HG02798 (cell line): ENCODE results near the gene TRPM2.

Experiments used
- ATAC-seq: cut with Tn5 transposase; IDR thresholded peaks from one replicate; pipeline ENCODE4 v1.9.1; 2021; ENCODE audit warnings: mild to moderate bottlenecking; ENCODE audit not compliant: unreplicated experiment, poor library complexity

TRPM2 gene

DNA sequence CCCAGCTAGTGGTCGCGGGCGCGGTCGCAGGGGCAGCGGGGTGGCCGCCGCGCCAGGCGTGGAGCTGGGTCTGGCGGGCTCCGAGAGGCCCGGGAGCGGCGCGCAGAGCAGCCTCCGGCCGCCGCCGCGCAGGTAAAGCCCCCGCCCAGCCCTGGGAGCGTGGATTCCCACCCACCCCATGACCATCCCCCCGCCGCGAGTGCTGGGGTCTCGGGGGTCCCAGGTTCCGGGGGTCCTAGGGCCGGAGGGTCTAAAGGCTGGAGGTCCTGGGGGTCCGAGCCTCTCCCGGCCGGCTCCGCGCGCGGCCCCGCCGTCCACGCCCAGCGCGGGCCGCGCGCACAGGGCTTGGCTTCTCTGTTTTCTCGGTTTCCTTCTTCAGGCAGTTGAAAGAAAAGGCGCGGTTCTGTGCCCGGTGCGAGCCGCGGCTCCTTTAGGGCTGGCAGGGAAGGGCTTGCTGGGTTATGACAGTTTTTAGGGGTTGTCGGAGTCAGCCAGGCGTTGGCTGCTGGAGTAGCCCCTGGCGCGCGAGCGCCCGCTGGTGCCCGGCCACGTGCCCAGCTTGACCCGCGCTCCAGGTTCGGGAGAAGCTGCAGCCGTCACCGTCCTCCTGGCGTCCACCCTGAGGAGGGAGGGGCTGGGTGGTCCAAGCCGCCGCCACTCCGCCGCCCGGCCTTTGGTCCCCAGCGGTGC is 102.2 kb downstream of the TRPM2 start:
- ATAC-seq: no peak

DNA sequence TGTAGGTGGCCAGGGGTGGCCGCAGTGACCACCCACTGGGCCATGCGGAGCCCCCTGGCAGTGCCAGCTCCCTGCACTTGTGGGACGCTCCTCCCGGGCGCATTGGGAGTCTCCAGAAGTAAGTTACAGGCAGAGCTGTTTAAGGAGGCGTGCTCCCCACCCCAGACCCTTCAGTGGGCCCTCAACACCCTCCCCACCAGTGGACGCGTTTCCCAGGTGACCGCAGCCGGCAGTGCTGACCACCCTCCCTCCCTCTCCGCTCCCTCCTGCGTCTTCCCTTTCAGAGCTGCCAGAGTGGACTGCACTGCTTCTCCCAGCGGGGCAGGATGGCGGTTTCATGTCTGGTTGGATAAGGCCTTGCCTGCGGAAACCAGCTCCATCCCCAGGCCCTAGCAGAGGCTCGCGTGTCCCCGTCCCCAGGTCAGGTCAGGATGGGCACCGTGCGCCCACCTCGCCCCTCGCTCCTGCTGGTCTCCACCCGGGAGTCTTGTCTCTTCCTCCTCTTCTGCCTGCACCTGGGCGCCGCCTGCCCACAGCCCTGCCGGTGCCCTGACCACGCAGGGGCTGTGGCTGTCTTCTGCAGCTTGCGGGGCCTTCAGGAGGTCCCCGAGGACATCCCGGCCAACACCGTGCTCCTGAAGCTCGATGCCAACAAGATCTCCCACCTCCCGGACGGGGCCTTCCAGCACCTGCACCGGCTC is 102.9 kb downstream of the TRPM2 start:
- no peak for ATAC-seq

DNA sequence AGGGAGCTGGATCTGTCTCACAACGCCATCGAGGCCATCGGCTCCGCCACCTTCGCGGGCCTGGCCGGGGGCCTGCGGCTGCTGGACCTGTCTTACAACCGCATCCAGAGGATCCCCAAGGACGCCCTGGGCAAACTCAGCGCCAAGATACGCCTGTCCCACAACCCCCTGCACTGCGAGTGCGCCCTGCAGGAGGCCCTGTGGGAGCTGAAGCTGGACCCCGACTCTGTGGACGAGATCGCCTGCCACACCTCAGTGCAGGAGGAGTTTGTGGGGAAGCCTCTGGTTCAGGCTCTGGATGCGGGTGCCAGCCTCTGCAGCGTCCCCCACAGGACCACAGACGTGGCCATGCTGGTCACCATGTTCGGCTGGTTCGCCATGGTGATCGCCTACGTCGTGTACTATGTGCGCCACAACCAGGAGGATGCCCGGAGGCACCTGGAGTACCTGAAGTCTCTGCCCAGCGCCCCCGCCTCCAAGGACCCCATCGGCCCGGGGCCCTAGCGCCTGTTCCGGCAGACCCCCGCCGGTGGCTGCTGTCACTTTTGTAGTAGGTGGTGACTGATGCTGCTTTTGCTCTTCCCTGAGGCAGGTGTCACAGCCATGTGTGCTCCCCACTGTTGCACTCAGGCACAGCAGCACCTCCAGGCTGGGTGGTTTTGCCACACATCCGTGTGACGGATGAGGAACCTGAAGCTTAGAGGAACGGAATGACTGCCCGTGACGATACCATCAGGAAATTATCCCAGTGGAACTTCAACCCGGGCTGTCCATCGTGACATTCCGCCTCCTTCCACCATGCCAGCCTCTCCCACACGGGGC is 103.7 kb downstream of the TRPM2 start:
- no peak for ATAC-seq

DNA sequence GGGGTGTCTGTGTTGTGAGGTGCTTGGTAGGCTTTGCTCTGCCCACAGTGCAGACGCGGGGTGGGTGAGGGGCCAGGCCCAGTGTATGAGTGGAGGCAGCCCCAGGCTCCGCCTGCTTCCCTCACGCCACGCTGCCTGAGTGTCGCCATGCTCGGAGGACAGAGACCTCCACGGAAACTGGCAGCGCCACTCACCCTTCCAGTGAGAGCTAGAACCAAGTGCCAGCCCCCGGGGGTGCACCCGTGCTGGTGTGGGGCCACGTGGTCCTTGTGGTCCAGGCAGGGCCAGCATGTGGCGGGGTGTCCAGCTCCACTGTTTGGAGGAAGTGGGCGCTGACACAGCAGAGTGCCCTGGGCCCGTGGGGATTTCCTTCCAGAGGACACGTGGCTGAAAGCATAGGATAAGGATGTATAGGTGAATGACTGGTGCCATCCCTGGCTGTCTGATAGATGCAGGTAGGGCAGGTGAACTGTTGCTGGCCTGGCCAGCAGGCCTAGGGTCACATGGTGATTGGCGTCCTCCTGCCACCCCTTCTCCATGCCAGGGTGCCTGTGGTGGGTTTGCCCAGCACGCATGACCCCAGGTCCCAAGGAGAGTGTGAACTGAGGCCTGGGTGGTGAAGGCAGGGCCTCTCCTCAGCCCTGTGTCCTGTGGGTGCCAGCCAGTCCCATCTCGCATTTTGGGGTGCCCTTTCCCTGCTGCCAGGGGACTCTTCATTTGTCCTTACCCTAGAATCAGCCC is 105.7 kb downstream of the TRPM2 start:
- no peak for ATAC-seq

GRCh38 chr21:44459712-44460440 is 106.5 kb downstream of the TRPM2 start:
- ATAC-seq: no peak

GRCh38 chr21:44460441-44460755 is 107.0 kb downstream of the TRPM2 start:
- no peak for ATAC-seq

DNA sequence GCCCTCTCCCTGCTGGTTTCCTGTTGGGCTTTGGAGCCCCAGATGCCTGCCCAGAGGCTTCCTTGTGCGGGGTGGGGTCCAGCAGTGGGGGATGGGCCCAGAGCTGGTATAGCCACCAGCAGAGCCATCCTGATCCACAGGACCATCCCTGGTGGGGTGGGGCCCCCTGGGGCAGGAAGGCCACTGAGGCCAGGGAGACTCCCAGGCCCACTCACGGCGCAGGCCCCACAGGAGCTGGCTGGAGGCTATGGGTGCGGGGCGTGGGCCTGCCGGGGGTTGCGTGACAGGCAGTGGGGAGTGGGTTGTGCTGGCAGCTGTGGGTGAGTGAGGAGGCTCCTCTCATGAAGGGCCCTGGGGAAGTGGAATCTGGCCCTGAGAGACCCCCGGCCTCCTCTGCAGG is 107.6 kb downstream of the TRPM2 start:
- no peak for ATAC-seq

GRCh38 chr21:44461464-44462001 is 108.1 kb downstream of the TRPM2 start:
- no peak for ATAC-seq

DNA sequence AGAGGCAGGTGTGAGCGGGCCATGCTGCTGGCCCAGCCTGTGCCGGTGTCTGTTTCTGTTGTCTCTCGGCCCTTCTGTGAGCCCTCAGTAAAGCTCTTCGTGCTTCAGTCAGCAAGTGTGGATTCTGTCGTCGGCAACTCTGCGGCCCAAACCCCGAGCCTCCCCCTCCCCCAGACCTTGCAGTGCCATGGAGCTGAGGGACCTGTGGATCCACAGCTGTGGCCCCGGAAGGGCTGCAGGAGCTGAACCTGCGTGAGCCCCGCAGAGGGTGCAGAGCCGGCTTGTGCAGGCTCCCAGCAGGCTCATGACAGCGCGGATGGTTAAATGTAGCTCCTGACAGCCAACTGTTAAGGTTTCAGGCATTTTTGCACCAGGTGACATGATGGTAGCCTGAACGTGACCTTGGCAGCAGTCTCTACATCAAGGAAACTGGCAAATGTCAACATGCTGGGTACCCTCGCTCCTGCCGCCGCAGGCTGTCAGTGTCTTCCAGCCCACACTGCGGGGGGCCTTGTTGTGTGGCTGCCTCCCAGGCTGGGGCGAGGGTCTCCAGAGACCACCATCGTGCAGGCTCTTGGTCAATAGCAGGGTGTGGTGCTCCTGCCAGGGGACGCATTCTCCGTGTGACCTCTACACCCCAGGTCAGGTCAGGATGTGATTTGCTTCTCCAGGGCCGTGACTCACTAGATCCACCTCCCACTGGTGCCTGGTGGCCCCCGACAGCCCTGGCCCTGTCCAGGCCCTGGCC is 108.8 kb downstream of the TRPM2 start:
- no peak for ATAC-seq

DNA sequence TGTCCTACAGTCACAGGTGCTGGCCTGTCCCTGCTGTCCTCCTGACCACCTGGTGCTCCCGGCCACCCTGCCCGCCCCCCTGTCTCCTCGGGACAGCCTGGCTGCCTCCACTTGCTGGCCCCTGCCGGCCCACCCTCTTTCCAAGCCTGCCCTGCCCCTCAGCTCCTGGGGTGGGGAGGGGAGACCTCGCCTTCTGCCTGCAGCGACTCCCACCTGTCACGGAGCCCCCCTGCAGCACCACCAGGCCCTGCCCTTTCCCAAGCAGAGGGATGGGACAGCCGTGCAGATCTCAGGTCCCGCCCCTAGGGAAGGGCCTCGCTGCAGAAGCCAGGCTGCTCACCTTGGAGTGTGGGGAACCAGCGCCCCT is 109.4 kb downstream of the TRPM2 start:
- no peak for ATAC-seq

DNA sequence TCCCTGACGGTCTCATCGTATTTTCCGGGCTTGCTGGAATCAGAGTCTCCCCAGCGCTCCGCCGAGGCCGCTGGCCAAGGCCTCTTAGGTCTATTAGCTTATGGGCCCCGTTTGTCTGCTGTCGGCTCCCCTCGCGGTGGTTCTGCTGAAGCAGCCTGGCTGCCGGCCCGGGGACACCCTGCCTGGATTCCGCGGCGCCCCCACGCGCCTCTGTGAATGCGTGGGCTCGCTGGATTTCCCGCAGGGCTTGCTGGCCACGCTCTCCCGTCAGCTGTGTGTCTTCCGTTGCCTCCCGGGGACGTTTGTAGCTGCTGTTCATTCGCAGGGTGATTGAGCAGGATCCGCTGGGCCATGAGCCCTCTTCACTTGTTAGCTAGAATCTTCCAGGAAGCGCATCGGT is 110.3 kb downstream of the TRPM2 start:
- ATAC-seq: no peak

DNA sequence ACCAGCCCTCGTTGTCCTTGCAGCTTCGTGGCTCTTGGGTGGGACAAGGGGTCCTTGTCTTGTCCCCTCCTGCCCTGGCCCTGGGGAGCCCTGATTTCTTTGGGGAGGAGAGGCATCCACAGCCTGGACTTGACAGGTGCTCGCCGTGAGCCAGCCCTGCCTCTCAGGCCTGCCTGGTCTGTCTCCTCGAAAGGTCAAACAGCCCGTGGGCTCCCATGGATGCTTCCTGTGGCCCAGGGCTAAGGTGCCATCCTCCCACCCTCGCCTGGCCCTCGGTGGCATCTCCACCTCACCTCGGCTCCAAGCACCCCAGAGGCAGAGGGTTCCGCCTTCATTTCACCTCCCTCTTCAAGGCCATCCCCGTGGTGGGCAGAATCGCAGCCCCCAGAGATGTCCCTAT is 110.9 kb downstream of the TRPM2 start:
- ATAC-seq: no peak

DNA sequence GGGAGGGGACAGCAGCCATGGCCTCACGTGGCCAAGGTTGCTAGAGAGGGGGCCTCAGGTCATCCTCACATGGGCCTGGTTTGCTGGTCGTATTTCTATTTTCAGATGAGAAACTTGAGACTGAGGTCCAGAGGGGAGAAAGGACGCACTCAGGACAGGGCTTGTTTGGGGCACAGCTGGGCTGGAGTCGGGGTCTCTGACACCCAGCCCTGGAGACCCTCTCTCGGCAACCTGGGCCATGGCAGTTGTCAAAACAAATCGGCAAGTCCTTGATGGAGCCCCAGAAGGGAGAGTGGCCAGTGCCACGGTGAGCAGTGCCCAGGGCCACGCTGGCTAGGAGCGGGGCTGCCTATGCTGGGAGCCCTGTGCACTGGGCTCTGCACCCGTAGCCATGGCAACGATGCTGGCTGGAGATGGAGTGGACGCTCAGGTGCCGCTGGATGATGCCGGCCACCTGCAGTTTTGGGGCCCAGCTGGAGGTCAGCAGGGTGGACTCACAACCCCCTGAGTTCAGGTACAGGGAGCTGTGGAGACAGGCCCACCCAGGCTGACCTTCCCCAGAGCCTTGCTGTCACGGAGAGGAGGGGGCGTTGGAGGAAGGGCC is 113.0 kb downstream of the TRPM2 start:
- ATAC-seq: no peak

GRCh38 chr21:44466996-44467858 is 113.8 kb downstream of the TRPM2 start:
- ATAC-seq: no peak

- no peak for ATAC-seq
These were observed 114.4 kb downstream of the TRPM2 start for GRCh38 chr21:44467859-44468195.

GRCh38 chr21:44471341-44471740 is 117.9 kb downstream of the TRPM2 start:
- ATAC-seq: no peak

- ATAC-seq: no peak
These were observed 118.6 kb downstream of the TRPM2 start for GRCh38 chr21:44471996-44472395.

DNA sequence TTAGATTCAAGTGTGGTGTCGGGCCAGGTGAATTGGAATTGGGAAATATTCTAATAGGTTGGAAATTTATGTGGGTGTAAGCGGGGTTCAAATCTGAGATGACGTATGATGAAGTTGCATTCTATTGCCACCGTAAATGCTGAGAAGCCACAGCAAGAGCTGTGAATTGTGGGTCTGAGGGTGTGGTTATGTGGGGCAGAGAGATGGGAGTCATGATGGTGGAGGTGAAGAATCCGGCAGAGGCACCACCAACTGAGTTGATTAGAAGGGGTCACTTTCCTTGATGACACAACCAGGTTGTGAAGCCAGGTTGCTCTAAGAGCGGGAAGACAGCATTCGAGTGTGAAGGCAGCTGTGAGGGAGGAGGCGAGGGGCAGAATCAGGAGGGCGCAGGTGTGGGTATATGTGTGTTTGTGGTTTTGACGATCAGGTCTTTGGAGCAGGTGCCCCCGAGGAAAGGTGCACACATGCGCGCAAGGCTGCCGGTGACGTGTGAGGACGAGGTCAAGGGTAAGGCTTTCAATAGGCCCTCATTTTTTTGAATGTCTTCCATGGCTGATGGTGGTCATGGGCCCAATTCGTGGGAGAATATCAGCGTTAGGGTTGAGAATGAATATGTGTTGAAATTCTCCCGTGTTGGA is 120.6 kb downstream of the TRPM2 start:
- ATAC-seq: no peak
